Panc1 (cell line): ENCODE results near the gene LZTFL1. TPM values are rescaled to one million over a fixed set of nuclear protein-coding genes. Genes with fewer than 3 reads are reported as not detected.
"Not testable (repeated sequence)": the region's sequence is repeated elsewhere in the genome, so short reads cannot be mapped to it uniquely, and the experiment has no call there.

Experiments
- ATAC-seq: fragments of 200-7000 bp; cut with Tn5 transposase; 2 replicates; pipeline ENCODE4 v1.9.1; 2020; ENCODE audit warnings: mild to moderate bottlenecking, moderate library complexity
- BruUV-seq: library from RNA; stranded (reverse); fragments of 400-500 nt; replicated peaks from 2 replicates; lab custom pipeline; 2021; lab: Mats Ljungman, UMichigan
- CTCF ChIA-PET: fragments of 300-600 bp; sonication (Branson Sonifier 250); formaldehyde crosslinking; loops from one replicate; lab custom pipeline; 2022; ENCODE audit warnings: antibody characterized with exemption; lab: Charles Lee
- POLR2A ChIA-PET: fragments of 300-600 bp; sonication (Branson Sonifier 250); formaldehyde crosslinking; loops from one replicate; lab custom pipeline; 2022; ENCODE audit warnings: antibody characterized with exemption; lab: Charles Lee
- DNase-seq: peaks from one replicate; pipeline ENCODE4 v3.0.0-alpha.2; 2010; ENCODE audit warnings: low read depth, low spot score
- H3K27ac ChIP-seq: 2 replicates; pipeline ENCODE4 v1.5.1; 2011; ENCODE audit warnings: mild to moderate bottlenecking, low read length, inconsistent platforms
- H3K27me3 ChIP-seq: fragments of 200-500 bp; sonication (Bioruptor generic); 2 replicates; pipeline ENCODE4 v1.6.0; 2014; ENCODE audit warnings: low read length, inconsistent platforms; ENCODE audit not compliant: control insufficient read depth, insufficient read depth
- H3K36me3 ChIP-seq: fragments of 200-500 bp; sonication (Bioruptor generic); 2 replicates; pipeline ENCODE4 v1.5.1; 2014; ENCODE audit warnings: inconsistent platforms, mild to moderate bottlenecking, low read length, moderate library complexity; ENCODE audit not compliant: control insufficient read depth, insufficient read depth
- H3K4me1 ChIP-seq: 2 replicates; pipeline ENCODE4 v1.5.1; 2011; ENCODE audit warnings: inconsistent platforms, mild to moderate bottlenecking, low read length, moderate library complexity; ENCODE audit not compliant: control insufficient read depth, insufficient read depth
- H3K4me3 ChIP-seq, 2 experiments: 2 replicates each; pipeline ENCODE4 v1.5.1; 2011 to 2012; ENCODE audit warnings: low read depth in 2 of 2, low read length in 2 of 2, mild to moderate bottlenecking in 2 of 2, inconsistent platforms in 1 of 2, moderate library complexity in 1 of 2
- H3K9me3 ChIP-seq: fragments of 200-500 bp; sonication (Bioruptor generic); 2 replicates; pipeline ENCODE4 v1.5.1; 2014; ENCODE audit warnings: low read depth, mild to moderate bottlenecking, inconsistent platforms, low read length, moderate library complexity; ENCODE audit not compliant: control insufficient read depth, insufficient read depth
- POLR2AphosphoS5 ChIP-seq: IDR thresholded peaks from 2 replicates; pipeline ENCODE4 v1.6.1; 2012; ENCODE audit warnings: mild to moderate bottlenecking, low read depth, low read length, moderate library complexity
- SIN3A ChIP-seq: IDR thresholded peaks from 2 replicates; pipeline ENCODE4 v1.6.1; 2012; ENCODE audit warnings: low read depth, mild to moderate bottlenecking, low read length, moderate library complexity, borderline replicate concordance; ENCODE audit not compliant: insufficient read depth
- TCF7L2 ChIP-seq: IDR thresholded peaks from 2 replicates; pipeline ENCODE4 v1.6.1; 2011; ENCODE audit warnings: mild to moderate bottlenecking, low read depth, low read length, inconsistent platforms
- in situ Hi-C: cut with HindIII; loops from 2 replicates; pipeline ENCODE4 v1.10.0; 2016; ENCODE audit warnings: low sequenced_read_pairs, low pct_unique_long_range_greater_than_20kb
- intact Hi-C: fragments of 100-400 bp; cut with micrococcal nuclease; formaldehyde crosslinking; loops from one replicate; pipeline ENCODE4 v1.10.0; 2022; ENCODE audit not compliant: unreplicated experiment
- total RNA-seq: library from RNA; stranded (reverse); gene quantifications from one replicate; pipeline ENCODE4 v1.2.1, GENCODE V29; 2021; ENCODE audit not compliant: unreplicated experiment
- TF ChIP-seq, protein P1 (sequence below): fragments of 450-650 bp; IDR thresholded peaks from 2 replicates; pipeline ENCODE4 v1.5.1; 2017; ENCODE audit warnings: mild to moderate bottlenecking
- TF ChIP-seq, protein P2 (sequence below), 2 experiments: IDR thresholded peaks; 2 replicates each; pipeline ENCODE4 v1.6.1; 2011 to 2012; ENCODE audit warnings: low read depth in 2 of 2, control low read depth in 1 of 2, low read length in 1 of 2, mild to moderate bottlenecking in 1 of 2, moderate library complexity in 1 of 2; ENCODE audit not compliant: insufficient read depth in 1 of 2

Gene LZTFL1
- total RNA-seq, 1 experiment from 2014 or later: 12.3 TPM

GRCh38 chr3:45860481-45860880 lies 18.6 kb upstream of the LZTFL1 start:
- TF ChIP-seq SIN3A (no peak), POLR2AphosphoS5 (no peak), TCF7L2 (no peak)
- TF ChIP-seq, protein P1, sequence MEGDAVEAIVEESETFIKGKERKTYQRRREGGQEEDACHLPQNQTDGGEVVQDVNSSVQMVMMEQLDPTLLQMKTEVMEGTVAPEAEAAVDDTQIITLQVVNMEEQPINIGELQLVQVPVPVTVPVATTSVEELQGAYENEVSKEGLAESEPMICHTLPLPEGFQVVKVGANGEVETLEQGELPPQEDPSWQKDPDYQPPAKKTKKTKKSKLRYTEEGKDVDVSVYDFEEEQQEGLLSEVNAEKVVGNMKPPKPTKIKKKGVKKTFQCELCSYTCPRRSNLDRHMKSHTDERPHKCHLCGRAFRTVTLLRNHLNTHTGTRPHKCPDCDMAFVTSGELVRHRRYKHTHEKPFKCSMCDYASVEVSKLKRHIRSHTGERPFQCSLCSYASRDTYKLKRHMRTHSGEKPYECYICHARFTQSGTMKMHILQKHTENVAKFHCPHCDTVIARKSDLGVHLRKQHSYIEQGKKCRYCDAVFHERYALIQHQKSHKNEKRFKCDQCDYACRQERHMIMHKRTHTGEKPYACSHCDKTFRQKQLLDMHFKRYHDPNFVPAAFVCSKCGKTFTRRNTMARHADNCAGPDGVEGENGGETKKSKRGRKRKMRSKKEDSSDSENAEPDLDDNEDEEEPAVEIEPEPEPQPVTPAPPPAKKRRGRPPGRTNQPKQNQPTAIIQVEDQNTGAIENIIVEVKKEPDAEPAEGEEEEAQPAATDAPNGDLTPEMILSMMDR: no peak
- TF ChIP-seq, protein P2, sequence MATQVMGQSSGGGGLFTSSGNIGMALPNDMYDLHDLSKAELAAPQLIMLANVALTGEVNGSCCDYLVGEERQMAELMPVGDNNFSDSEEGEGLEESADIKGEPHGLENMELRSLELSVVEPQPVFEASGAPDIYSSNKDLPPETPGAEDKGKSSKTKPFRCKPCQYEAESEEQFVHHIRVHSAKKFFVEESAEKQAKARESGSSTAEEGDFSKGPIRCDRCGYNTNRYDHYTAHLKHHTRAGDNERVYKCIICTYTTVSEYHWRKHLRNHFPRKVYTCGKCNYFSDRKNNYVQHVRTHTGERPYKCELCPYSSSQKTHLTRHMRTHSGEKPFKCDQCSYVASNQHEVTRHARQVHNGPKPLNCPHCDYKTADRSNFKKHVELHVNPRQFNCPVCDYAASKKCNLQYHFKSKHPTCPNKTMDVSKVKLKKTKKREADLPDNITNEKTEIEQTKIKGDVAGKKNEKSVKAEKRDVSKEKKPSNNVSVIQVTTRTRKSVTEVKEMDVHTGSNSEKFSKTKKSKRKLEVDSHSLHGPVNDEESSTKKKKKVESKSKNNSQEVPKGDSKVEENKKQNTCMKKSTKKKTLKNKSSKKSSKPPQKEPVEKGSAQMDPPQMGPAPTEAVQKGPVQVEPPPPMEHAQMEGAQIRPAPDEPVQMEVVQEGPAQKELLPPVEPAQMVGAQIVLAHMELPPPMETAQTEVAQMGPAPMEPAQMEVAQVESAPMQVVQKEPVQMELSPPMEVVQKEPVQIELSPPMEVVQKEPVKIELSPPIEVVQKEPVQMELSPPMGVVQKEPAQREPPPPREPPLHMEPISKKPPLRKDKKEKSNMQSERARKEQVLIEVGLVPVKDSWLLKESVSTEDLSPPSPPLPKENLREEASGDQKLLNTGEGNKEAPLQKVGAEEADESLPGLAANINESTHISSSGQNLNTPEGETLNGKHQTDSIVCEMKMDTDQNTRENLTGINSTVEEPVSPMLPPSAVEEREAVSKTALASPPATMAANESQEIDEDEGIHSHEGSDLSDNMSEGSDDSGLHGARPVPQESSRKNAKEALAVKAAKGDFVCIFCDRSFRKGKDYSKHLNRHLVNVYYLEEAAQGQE (IDR thresholded peaks at IDR 0.05; ENCODE audit: insufficient read depth in 1 of 2, low read depth in 2 of 2, low read length in 1 of 2): no peak
- DNase-seq (no peak), ATAC-seq (no peak)
- Histone ChIP-seq H3K4me1 (no peaks in the 10 kb centered on the region), H3K4me3 (no peak overlapping the region), H3K27ac (no peak overlapping the region), H3K9me3 (no peaks in the 10 kb centered on the region), H3K27me3 (no peaks in the 10 kb centered on the region; the same call in 1 of the 2 replicates), H3K36me3 (no peaks in the 10 kb centered on the region)
- in situ Hi-C loops: no loop called here
- BruUV-seq: no TSS peak
- CTCF ChIA-PET: no interaction called here
- intact Hi-C loops: no loop called here
- POLR2A ChIA-PET: no interaction called here

DNA sequence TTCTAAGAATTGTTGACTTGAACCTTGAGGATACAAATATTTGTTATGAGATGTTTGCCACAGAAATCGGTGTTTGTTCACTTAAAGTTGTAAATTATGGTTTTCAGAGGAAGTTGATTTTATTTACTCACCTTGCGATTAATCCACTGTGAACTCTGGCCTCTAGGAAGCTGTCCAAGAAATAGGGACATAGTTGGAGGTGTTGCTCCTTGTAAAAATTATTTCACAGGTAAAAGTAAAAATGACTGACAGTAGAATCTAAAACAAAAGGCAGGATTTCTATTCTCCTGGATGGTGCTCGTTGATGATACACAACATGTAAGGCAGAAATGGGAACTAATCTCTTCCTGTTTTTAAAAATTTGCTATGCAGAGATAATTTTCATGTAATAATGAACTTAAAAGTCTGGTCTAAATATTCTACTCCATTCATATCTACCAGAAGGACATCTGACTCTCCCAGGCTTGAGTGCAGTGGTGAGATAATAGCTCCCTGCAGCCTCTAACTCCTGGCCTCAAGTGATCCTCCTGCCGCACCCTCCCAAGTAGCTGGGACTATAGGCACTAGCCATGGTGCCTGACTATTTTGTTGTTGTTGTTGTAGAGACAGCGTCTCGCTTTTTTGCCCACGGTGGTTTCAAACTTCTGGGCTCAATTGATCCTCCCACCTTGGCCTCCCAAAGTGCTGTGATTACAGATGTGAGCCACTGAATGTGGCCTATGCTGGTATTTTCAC lies 17.1 kb upstream of the LZTFL1 start:
- H3K4me3 ChIP-seq: no peak overlapping the region
- TF ChIP-seq, protein P2 (IDR thresholded peaks at IDR 0.05; ENCODE audit: insufficient read depth in 1 of 2, low read depth in 2 of 2, low read length in 1 of 2): no peak
- no peak for TF ChIP-seq TCF7L2
- TF ChIP-seq POLR2AphosphoS5: no peak
- TF ChIP-seq SIN3A: no peak
- TF ChIP-seq, protein P1: no peak
- no peaks in the 10 kb centered on the region for H3K4me1 ChIP-seq
- CTCF ChIA-PET: no interaction called here
- ATAC-seq: no peak
- intact Hi-C loops (no loop called here), in situ Hi-C loops (no loop called here)
- POLR2A ChIA-PET: no interaction called here
- H3K9me3 ChIP-seq: no peaks in the 10 kb centered on the region
- DNase-seq: no peak
- H3K36me3 ChIP-seq: no peaks in the 10 kb centered on the region
- no peaks in the 10 kb centered on the region for H3K27me3 ChIP-seq
- no peak overlapping the region for H3K27ac ChIP-seq
- BruUV-seq: no TSS peak

DNA sequence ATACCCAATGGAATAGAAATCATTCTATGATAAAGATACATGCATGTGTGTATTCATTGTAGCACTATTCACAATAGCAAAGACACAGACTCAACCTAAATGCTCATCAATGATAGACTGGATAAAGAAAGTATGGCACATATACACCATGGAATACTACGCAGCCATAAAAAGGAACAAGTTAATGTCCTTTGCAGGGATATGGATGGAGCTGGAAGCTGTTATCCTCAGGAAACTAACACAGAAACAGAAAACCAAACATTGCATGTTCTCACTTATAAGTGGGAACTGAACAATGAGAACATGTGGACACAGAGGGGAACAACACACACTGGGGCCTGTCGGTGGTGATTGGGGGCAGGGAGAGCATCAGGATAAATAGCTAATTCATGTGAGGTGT lies 15.1 kb upstream of the LZTFL1 start:
- H3K4me1 ChIP-seq, BruUV-seq, H3K27ac ChIP-seq, H3K36me3 ChIP-seq, CTCF ChIA-PET, in situ Hi-C loops, H3K9me3 ChIP-seq, intact Hi-C loops, DNase-seq, H3K4me3 ChIP-seq, POLR2A ChIA-PET, ATAC-seq, H3K27me3 ChIP-seq: not testable (repeated sequence)
